ENCODE results near the gene PEF1. TPM values are rescaled to one million over a fixed set of nuclear protein-coding genes. Genes with fewer than 3 reads are reported as not detected.

The PEF1 gene
- total RNA-seq, 1 donor from 2014 or later, result 44.9 TPM

GRCh38 chr1:31650161-31651088 is 5.7 kb upstream of the PEF1 start:
- Histone ChIP-seq H3K4me3 (ENCODE audit: low read length in 3 of 3) (no peak overlapping the region), H3K4me1 (ENCODE audit: control insufficient read depth in 3 of 3, insufficient read depth in 3 of 3, low read length in 3 of 3) (peaks cover 9 to 15% (median 12%) of the 10 kb centered on the region in 3 donors), H3K27ac (ENCODE audit: low read depth, low read length) (no peak overlapping the region), H3K9me3 (ENCODE audit: control insufficient read depth in 3 of 3, low read length in 3 of 3) (no peaks in the 10 kb centered on the region), H3K9ac (ENCODE audit: low read depth in 1 of 3, low read length in 3 of 3) (no peak overlapping the region), H3K27me3 (ENCODE audit: control insufficient read depth in 3 of 3, insufficient read depth in 3 of 3, low read length in 3 of 3) (no peaks in the 10 kb centered on the region), H3K36me3 (ENCODE audit: control insufficient read depth in 3 of 3, insufficient read depth in 3 of 3, low read length in 3 of 3) (peaks cover 0 to 7% (median 2%) of the 10 kb centered on the region in 3 donors)

GRCh38 chr1:31648641-31649357 is 4.1 kb upstream of the PEF1 start:
- H3K4me3 ChIP-seq (ENCODE audit: low read length in 3 of 3), result no peak overlapping the region
- no peaks in the 10 kb centered on the region for H3K9me3 ChIP-seq (ENCODE audit: control insufficient read depth in 3 of 3, low read length in 3 of 3)
- H3K27me3 ChIP-seq (ENCODE audit: control insufficient read depth in 3 of 3, insufficient read depth in 3 of 3, low read length in 3 of 3), result no peaks in the 10 kb centered on the region
- peaks cover 0 to 6% (median 4%) of the 10 kb centered on the region in 3 donors for H3K36me3 ChIP-seq (ENCODE audit: control insufficient read depth in 3 of 3, insufficient read depth in 3 of 3, low read length in 3 of 3)
- peaks cover 14 to 22% (median 18%) of the 10 kb centered on the region in 3 donors for H3K4me1 ChIP-seq (ENCODE audit: control insufficient read depth in 3 of 3, insufficient read depth in 3 of 3, low read length in 3 of 3)
- H3K9ac ChIP-seq (ENCODE audit: low read depth in 1 of 3, low read length in 3 of 3), result no peak overlapping the region
- H3K27ac ChIP-seq (ENCODE audit: low read depth, low read length), result peak overlapping the region; percentile 48

- Histone ChIP-seq H3K27ac (ENCODE audit: low read depth, low read length) (peak overlapping the region; percentile 48), H3K9ac (ENCODE audit: low read depth in 1 of 3, low read length in 3 of 3) (no peak overlapping the region), H3K27me3 (ENCODE audit: control insufficient read depth in 3 of 3, insufficient read depth in 3 of 3, low read length in 3 of 3) (no peaks in the 10 kb centered on the region), H3K36me3 (ENCODE audit: control insufficient read depth in 3 of 3, insufficient read depth in 3 of 3, low read length in 3 of 3) (peaks cover 0 to 5% (median 2%) of the 10 kb centered on the region in 3 donors), H3K9me3 (ENCODE audit: control insufficient read depth in 3 of 3, low read length in 3 of 3) (no peaks in the 10 kb centered on the region), H3K4me3 (ENCODE audit: low read length in 3 of 3) (no peak overlapping the region), H3K4me1 (ENCODE audit: control insufficient read depth in 3 of 3, insufficient read depth in 3 of 3, low read length in 3 of 3) (peaks cover 20 to 28% (median 24%) of the 10 kb centered on the region in 3 donors)
Observed at GRCh38 chr1:31648190-31648589, 3.5 kb upstream of the PEF1 start.

- H3K4me1 ChIP-seq (ENCODE audit: control insufficient read depth in 3 of 3, insufficient read depth in 3 of 3, low read length in 3 of 3), result peaks cover 26 to 36% (median 33%) of the 10 kb centered on the region in 3 donors
- no peak overlapping the region for H3K27ac ChIP-seq (ENCODE audit: low read depth, low read length)
- no peak overlapping the region for H3K4me3 ChIP-seq (ENCODE audit: low read length in 3 of 3)
- H3K27me3 ChIP-seq (ENCODE audit: control insufficient read depth in 3 of 3, insufficient read depth in 3 of 3, low read length in 3 of 3), result no peaks in the 10 kb centered on the region
- no peak overlapping the region for H3K9ac ChIP-seq (ENCODE audit: low read depth in 1 of 3, low read length in 3 of 3)
- peaks cover 0 to 4% (median 3%) of the 10 kb centered on the region in 3 donors for H3K36me3 ChIP-seq (ENCODE audit: control insufficient read depth in 3 of 3, insufficient read depth in 3 of 3, low read length in 3 of 3)
- no peaks in the 10 kb centered on the region for H3K9me3 ChIP-seq (ENCODE audit: control insufficient read depth in 3 of 3, low read length in 3 of 3)
Observed at GRCh38 chr1:31647106-31647505, 2.4 kb upstream of the PEF1 start.

- peaks cover 29 to 41% (median 36%) of the 10 kb centered on the region in 3 donors for H3K4me1 ChIP-seq (ENCODE audit: control insufficient read depth in 3 of 3, insufficient read depth in 3 of 3, low read length in 3 of 3)
- H3K9me3 ChIP-seq (ENCODE audit: control insufficient read depth in 3 of 3, low read length in 3 of 3), result no peaks in the 10 kb centered on the region
- no peaks in the 10 kb centered on the region for H3K27me3 ChIP-seq (ENCODE audit: control insufficient read depth in 3 of 3, insufficient read depth in 3 of 3, low read length in 3 of 3)
- H3K36me3 ChIP-seq (ENCODE audit: control insufficient read depth in 3 of 3, insufficient read depth in 3 of 3, low read length in 3 of 3), result peaks cover 0 to 4% (median 3%) of the 10 kb centered on the region in 3 donors
- H3K27ac ChIP-seq (ENCODE audit: low read depth, low read length), result no peak overlapping the region
- H3K4me3 ChIP-seq (ENCODE audit: low read length in 3 of 3), result peak overlapping the region in 1 of 3 donors; percentile 77
- no peak overlapping the region for H3K9ac ChIP-seq (ENCODE audit: low read depth in 1 of 3, low read length in 3 of 3)
Observed at GRCh38 chr1:31646259-31646960, 1.7 kb upstream of the PEF1 start.

DNA sequence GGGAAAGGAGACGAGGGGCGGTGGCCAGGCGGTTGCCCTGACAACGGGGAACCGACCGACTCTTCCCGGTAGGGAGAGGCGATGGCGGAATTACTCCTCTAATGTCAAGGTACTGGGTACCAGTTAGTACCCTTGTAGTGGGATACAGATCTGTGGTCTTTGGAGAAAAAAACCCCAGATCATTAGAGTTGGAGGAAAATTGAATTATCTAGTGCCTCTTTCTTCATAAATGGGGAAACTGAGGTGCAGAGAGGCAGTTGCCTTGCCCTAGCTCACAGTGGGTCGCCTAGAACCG is 545 bp upstream of the PEF1 start:
- Histone ChIP-seq H3K4me3 (ENCODE audit: low read length in 3 of 3) (peak overlapping the region; percentile 77 to 99 (median 97)), H3K27me3 (ENCODE audit: control insufficient read depth in 3 of 3, insufficient read depth in 3 of 3, low read length in 3 of 3) (no peaks in the 10 kb centered on the region), H3K36me3 (ENCODE audit: control insufficient read depth in 3 of 3, insufficient read depth in 3 of 3, low read length in 3 of 3) (peaks cover 0 to 4% (median 3%) of the 10 kb centered on the region in 3 donors), H3K4me1 (ENCODE audit: control insufficient read depth in 3 of 3, insufficient read depth in 3 of 3, low read length in 3 of 3) (peaks cover 40 to 43% (median 41%) of the 10 kb centered on the region in 3 donors), H3K27ac (ENCODE audit: low read depth, low read length) (peak overlapping the region; percentile 99), H3K9me3 (ENCODE audit: control insufficient read depth in 3 of 3, low read length in 3 of 3) (no peaks in the 10 kb centered on the region), H3K9ac (ENCODE audit: low read depth in 1 of 3, low read length in 3 of 3) (peak overlapping the region; percentile 98 to 99 (median 98))

DNA sequence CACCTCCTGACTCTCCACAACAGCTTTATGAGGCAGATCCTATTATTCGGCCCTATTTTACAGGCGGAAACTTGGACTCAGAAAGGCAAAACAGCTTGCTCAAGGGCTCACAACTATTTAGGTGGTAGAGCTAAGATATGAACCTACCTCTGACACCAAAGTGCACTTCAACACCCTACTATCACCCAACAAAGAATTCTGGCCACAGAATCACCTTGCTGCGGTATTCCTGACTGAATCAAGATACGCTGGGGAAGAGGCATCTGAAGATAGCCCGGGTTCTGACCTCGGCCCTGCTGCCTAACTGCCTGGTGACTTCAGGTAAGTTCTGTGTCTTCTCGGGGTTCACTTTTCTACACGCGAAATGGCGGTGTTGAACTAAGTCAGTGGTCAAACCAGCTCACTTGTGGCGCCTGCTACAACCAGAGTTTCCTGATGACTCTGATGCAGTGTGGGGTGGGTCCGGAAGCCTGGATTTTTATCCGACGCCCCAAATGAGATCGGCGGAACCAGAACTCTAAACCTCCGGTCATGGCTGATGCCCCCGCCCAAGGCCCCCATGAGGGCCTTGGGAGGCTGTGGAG is 608 bp downstream of the PEF1 start:
- H3K9ac ChIP-seq (ENCODE audit: low read depth in 1 of 3, low read length in 3 of 3), result peak overlapping the region; percentile 98 to 99 (median 98)
- H3K9me3 ChIP-seq (ENCODE audit: control insufficient read depth in 3 of 3, low read length in 3 of 3), result no peaks in the 10 kb centered on the region
- peaks cover 48 to 54% (median 48%) of the 10 kb centered on the region in 3 donors for H3K4me1 ChIP-seq (ENCODE audit: control insufficient read depth in 3 of 3, insufficient read depth in 3 of 3, low read length in 3 of 3)
- H3K27ac ChIP-seq (ENCODE audit: low read depth, low read length), result peak overlapping the region; percentile 99
- peak overlapping the region; percentile 77 to 99 (median 97) for H3K4me3 ChIP-seq (ENCODE audit: low read length in 3 of 3)
- no peaks in the 10 kb centered on the region for H3K27me3 ChIP-seq (ENCODE audit: control insufficient read depth in 3 of 3, insufficient read depth in 3 of 3, low read length in 3 of 3)
- H3K36me3 ChIP-seq (ENCODE audit: control insufficient read depth in 3 of 3, insufficient read depth in 3 of 3, low read length in 3 of 3), result peaks cover 0 to 4% (median 3%) of the 10 kb centered on the region in 3 donors

DNA sequence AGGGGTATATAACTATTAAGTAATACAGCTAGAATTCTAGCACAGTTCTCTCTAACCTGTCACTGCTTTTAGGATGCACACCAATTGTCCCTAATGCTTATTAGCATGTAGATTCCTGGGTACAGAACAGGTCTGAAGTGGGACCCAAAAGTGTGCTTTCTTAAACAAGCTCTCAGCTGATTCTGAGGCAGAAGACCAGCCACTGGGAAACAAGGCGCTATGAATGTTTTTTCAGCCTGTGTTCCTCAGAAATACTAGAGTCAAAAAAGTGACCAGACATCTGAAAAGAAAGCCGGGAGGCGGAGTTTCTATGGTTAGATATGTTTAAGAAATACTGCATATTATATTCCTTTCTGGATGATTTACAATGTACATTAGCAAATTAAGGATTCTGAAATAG is 1.8 kb downstream of the PEF1 start:
- peaks cover 55 to 66% (median 60%) of the 10 kb centered on the region in 3 donors for H3K4me1 ChIP-seq (ENCODE audit: control insufficient read depth in 3 of 3, insufficient read depth in 3 of 3, low read length in 3 of 3)
- no peaks in the 10 kb centered on the region for H3K9me3 ChIP-seq (ENCODE audit: control insufficient read depth in 3 of 3, low read length in 3 of 3)
- H3K36me3 ChIP-seq (ENCODE audit: control insufficient read depth in 3 of 3, insufficient read depth in 3 of 3, low read length in 3 of 3), result peaks cover 0 to 4% (median 3%) of the 10 kb centered on the region in 3 donors
- no peak overlapping the region for H3K4me3 ChIP-seq (ENCODE audit: low read length in 3 of 3)
- H3K27me3 ChIP-seq (ENCODE audit: control insufficient read depth in 3 of 3, insufficient read depth in 3 of 3, low read length in 3 of 3), result no peaks in the 10 kb centered on the region
- H3K9ac ChIP-seq (ENCODE audit: low read depth in 1 of 3, low read length in 3 of 3), result no peak overlapping the region
- H3K27ac ChIP-seq (ENCODE audit: low read depth, low read length), result no peak overlapping the region

- peaks cover 57 to 69% (median 64%) of the 10 kb centered on the region in 3 donors for H3K4me1 ChIP-seq (ENCODE audit: control insufficient read depth in 3 of 3, insufficient read depth in 3 of 3, low read length in 3 of 3)
- no peak overlapping the region for H3K4me3 ChIP-seq (ENCODE audit: low read length in 3 of 3)
- peaks cover 0 to 4% (median 3%) of the 10 kb centered on the region in 3 donors for H3K36me3 ChIP-seq (ENCODE audit: control insufficient read depth in 3 of 3, insufficient read depth in 3 of 3, low read length in 3 of 3)
- no peak overlapping the region for H3K27ac ChIP-seq (ENCODE audit: low read depth, low read length)
- H3K9ac ChIP-seq (ENCODE audit: low read depth in 1 of 3, low read length in 3 of 3), result no peak overlapping the region
- no peaks in the 10 kb centered on the region for H3K9me3 ChIP-seq (ENCODE audit: control insufficient read depth in 3 of 3, low read length in 3 of 3)
- no peaks in the 10 kb centered on the region for H3K27me3 ChIP-seq (ENCODE audit: control insufficient read depth in 3 of 3, insufficient read depth in 3 of 3, low read length in 3 of 3)
Observed at GRCh38 chr1:31642366-31642765, 2.3 kb downstream of the PEF1 start.
